ENCODE measurements around the gene LGI1. TPM values are rescaled to one million over a fixed set of nuclear protein-coding genes. Genes with fewer than 3 reads are reported as not detected.

Gene LGI1
- total RNA-seq, 1 experiment from 2014 or later = 1.2 TPM

DNA sequence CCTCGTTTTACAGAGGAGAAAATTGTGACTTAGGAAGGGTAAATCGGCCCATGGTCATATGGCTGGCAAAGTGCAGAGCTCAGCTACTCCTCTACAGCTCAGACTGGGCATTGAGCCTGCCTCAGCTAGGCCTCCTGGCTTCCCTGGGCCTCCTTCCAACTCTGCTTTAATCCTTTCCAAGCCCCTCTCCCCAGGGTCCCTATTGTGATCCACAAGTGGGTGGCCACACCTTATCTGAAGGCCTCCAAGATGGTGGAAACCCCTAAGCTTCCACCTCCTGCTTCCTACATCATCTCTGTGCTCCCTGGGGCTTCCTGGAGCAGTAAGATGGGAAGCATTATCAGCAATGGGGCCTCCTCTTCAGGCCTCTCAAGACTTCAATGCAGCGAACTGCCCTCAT lies 3.0 kb upstream of the LGI1 start:
- Mint-ChIP-seq H3K4me3 (no peak overlapping the region), H3K27ac (no peak overlapping the region), H3K27me3 (ENCODE audit: low read depth) (peaks cover 52% of the 10 kb centered on the region), H3K4me1 (peaks cover 89 to 90% of the 10 kb centered on the region in 2 experiments), H3K9me3 (no peaks in the 10 kb centered on the region; a peak in 2 of 5 replicates), H3K36me3 (ENCODE audit: insufficient read depth in 1 of 3, low read depth in 3 of 3) (no peaks in the 10 kb centered on the region)
- Histone ChIP-seq H3K23me2 (ENCODE audit: insufficient read length, low read depth, low read length, poor library complexity, severe bottlenecking) (no peaks in the 10 kb centered on the region), H3K14ac (ENCODE audit: insufficient read depth, low read length) (no peak overlapping the region), H4K20me1 (ENCODE audit: control insufficient read depth, insufficient read depth, insufficient read length) (no peaks in the 10 kb centered on the region), H3K56ac (ENCODE audit: insufficient read length, low read depth, low read length) (no peak overlapping the region), H4K91ac (ENCODE audit: insufficient read length, low read depth, low read length) (no peak overlapping the region), H2BK12ac (ENCODE audit: insufficient read length, low read depth, low read length) (no peak overlapping the region), H3K79me1 (ENCODE audit: insufficient read depth, low read depth, low read length, poor library complexity, severe bottlenecking) (no peaks in the 10 kb centered on the region), H4K5ac (ENCODE audit: insufficient read length, low read depth, low read length) (no peak overlapping the region), H3K27ac (ENCODE audit: insufficient read length, low read depth, low read length) (no peak overlapping the region), H2AFZ (ENCODE audit: low read length) (no peak overlapping the region), H2BK15ac (ENCODE audit: low read depth, low read length) (no peak overlapping the region), H4K8ac (replicated peaks; ENCODE audit: insufficient read length, low read depth, low read length) (no peak overlapping the region), H3T11ph (ENCODE audit: low read length) (no peak overlapping the region), H3K23ac (ENCODE audit: insufficient read length, low read depth, low read length) (no peak overlapping the region), H3K18ac (ENCODE audit: insufficient read length, low read depth, low read length) (no peak overlapping the region), H2AK5ac (ENCODE audit: insufficient read length, low read length) (no peak overlapping the region), H3K9me3 (ENCODE audit: control insufficient read depth, low read depth, low read length) (no peaks in the 10 kb centered on the region), H2BK20ac (ENCODE audit: low read depth, low read length, poor library complexity, severe bottlenecking) (no peak overlapping the region), H3K79me2 (ENCODE audit: insufficient read depth, low read length) (no peaks in the 10 kb centered on the region), H2BK120ac (ENCODE audit: low read depth, low read length, poor library complexity, severe bottlenecking) (no peak overlapping the region), H3K27me3 (ENCODE audit: insufficient read depth, low read length) (no peaks in the 10 kb centered on the region), H3K9ac (ENCODE audit: extremely low read depth, insufficient read length, low read length) (no peak overlapping the region), H3K4me2 (ENCODE audit: insufficient read depth, insufficient read length, low read length) (no peak overlapping the region), H2BK5ac (ENCODE audit: insufficient read length, low read length) (no peak overlapping the region), H3K4ac (ENCODE audit: low read depth, low read length) (no peak overlapping the region), H3K4me1 (ENCODE audit: insufficient read depth, low read length) (peaks cover 14% of the 10 kb centered on the region; the same call in 1 of the 2 replicates)
- DNase-seq = no peak
- WGBS (ENCODE audit: extremely low coverage, insufficient read length, low lambda C conversion rate) = no CpG with 5 or more reads among the region's 3 CpGs
- TF ChIP-seq, protein P1, sequence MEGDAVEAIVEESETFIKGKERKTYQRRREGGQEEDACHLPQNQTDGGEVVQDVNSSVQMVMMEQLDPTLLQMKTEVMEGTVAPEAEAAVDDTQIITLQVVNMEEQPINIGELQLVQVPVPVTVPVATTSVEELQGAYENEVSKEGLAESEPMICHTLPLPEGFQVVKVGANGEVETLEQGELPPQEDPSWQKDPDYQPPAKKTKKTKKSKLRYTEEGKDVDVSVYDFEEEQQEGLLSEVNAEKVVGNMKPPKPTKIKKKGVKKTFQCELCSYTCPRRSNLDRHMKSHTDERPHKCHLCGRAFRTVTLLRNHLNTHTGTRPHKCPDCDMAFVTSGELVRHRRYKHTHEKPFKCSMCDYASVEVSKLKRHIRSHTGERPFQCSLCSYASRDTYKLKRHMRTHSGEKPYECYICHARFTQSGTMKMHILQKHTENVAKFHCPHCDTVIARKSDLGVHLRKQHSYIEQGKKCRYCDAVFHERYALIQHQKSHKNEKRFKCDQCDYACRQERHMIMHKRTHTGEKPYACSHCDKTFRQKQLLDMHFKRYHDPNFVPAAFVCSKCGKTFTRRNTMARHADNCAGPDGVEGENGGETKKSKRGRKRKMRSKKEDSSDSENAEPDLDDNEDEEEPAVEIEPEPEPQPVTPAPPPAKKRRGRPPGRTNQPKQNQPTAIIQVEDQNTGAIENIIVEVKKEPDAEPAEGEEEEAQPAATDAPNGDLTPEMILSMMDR (conservative IDR thresholded peaks at IDR 0.05) = no peak
